ENCODE results near the gene FAM118B.

DNA sequence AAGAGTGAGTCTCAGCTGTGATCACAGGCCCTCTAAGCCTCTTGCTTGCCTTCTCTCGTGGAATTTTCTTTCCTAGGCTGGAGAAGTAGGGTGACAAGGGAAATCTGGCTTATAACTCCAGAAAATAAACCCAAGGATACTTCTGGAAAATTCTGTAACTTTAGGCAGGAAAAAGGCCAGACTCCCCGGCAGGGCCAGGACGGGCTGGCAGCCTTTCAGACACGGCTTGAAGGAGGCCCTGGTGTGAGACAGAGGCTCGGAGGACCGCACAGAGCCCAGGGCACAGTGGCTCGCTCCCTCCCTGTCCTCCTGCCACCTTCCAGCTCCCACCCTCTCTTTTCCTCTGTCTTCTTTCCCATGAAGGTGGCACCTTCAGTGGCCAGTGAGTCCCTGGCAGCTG lies 19.2 kb upstream of the FAM118B start:
- TF ChIP-seq POLR2AphosphoS5 (IDR thresholded peaks at IDR 0.05) = no peak
- TF ChIP-seq, protein P1, sequence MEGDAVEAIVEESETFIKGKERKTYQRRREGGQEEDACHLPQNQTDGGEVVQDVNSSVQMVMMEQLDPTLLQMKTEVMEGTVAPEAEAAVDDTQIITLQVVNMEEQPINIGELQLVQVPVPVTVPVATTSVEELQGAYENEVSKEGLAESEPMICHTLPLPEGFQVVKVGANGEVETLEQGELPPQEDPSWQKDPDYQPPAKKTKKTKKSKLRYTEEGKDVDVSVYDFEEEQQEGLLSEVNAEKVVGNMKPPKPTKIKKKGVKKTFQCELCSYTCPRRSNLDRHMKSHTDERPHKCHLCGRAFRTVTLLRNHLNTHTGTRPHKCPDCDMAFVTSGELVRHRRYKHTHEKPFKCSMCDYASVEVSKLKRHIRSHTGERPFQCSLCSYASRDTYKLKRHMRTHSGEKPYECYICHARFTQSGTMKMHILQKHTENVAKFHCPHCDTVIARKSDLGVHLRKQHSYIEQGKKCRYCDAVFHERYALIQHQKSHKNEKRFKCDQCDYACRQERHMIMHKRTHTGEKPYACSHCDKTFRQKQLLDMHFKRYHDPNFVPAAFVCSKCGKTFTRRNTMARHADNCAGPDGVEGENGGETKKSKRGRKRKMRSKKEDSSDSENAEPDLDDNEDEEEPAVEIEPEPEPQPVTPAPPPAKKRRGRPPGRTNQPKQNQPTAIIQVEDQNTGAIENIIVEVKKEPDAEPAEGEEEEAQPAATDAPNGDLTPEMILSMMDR (IDR thresholded peaks at IDR 0.05 in 8 of 11, conservative IDR thresholded peaks at IDR 0.05 in 3 of 11) = no peak

All from spleen (tissue), 7 donors.